ENCODE measurements around the gene CCDC144A.
"Not testable (repeated sequence)": the region's sequence is repeated elsewhere in the genome, so short reads cannot be mapped to it uniquely, and the experiment has no call there.

DNA sequence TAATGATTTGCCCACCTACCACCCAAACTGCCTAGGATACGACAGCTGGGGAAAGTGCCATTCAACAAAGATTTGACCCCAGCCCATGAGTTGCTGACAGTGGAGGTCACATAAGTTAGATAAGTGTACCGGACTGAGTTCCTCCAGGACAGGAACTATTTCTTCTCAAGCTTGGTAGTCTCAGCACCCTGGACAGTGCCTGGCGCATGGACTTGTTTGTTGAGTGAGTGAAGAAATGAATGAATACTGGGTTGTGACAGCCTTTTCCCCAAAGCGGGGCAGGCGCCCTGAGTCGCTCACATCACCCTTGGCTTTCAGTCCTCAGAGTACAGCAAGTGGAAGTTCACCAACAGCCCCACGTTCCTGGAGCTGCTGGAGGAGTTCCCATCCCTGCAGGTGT lies 122.1 kb downstream of the CCDC144A start:
- not testable (repeated sequence) for TF ChIP-seq POLR2A, CTCF (IDR thresholded peaks at IDR 0.05)
